Measurements from ENCODE around the gene ELF2.
"Not testable (repeated sequence)": the region's sequence is repeated elsewhere in the genome, so short reads cannot be mapped to it uniquely, and the experiment has no call there.

The ELF2 gene

GRCh38 chr4:139085141-139085540 lies 91.9 kb downstream of the ELF2 start:
- no peak for DNase-seq
- in situ Hi-C loops (cut with MboI; ENCODE audit: low pct_unique_long_range_greater_than_20kb, low sequenced_read_pairs), result no loop called here

GRCh38 chr4:139084804-139085093 lies 92.3 kb downstream of the ELF2 start:
- no peak for DNase-seq
- in situ Hi-C loops (cut with MboI; ENCODE audit: low pct_unique_long_range_greater_than_20kb, low sequenced_read_pairs), result no loop called here

GRCh38 chr4:139083956-139084803 lies 92.8 kb downstream of the ELF2 start:
- DNase-seq, result peak; percentile 89
- in situ Hi-C loops (cut with MboI; ENCODE audit: low pct_unique_long_range_greater_than_20kb, low sequenced_read_pairs), result no loop called here

GRCh38 chr4:139083607-139083955 lies 93.4 kb downstream of the ELF2 start:
- peak; percentile 73 for DNase-seq
- in situ Hi-C loops (cut with MboI; ENCODE audit: low pct_unique_long_range_greater_than_20kb, low sequenced_read_pairs), result no loop called here

GRCh38 chr4:139082750-139083606 lies 94.0 kb downstream of the ELF2 start:
- DNase-seq, result peak; percentile 100
- in situ Hi-C loops (cut with MboI; ENCODE audit: low pct_unique_long_range_greater_than_20kb, low sequenced_read_pairs), result no loop called here

- in situ Hi-C loops (cut with MboI; ENCODE audit: low pct_unique_long_range_greater_than_20kb, low sequenced_read_pairs), result no loop called here
- no peak for DNase-seq
Observed at GRCh38 chr4:139078926-139079325, 98.1 kb downstream of the ELF2 start.

- DNase-seq, result no peak
- in situ Hi-C loops (cut with MboI; ENCODE audit: low pct_unique_long_range_greater_than_20kb, low sequenced_read_pairs), result no loop called here
Observed at GRCh38 chr4:139077567-139078355, 99.3 kb downstream of the ELF2 start.

GRCh38 chr4:139076016-139076744 lies 100.8 kb downstream of the ELF2 start:
- in situ Hi-C loops (cut with MboI; ENCODE audit: low pct_unique_long_range_greater_than_20kb, low sequenced_read_pairs), result no loop called here
- no peak for DNase-seq

- in situ Hi-C loops (cut with MboI; ENCODE audit: low pct_unique_long_range_greater_than_20kb, low sequenced_read_pairs), result no loop called here
Observed at GRCh38 chr4:139060591-139060990, 116.4 kb downstream of the ELF2 start.

GRCh38 chr4:139059026-139059425 lies 118.0 kb downstream of the ELF2 start:
- in situ Hi-C loops (cut with MboI; ENCODE audit: low pct_unique_long_range_greater_than_20kb, low sequenced_read_pairs), result not testable (repeated sequence)

More at GRCh38 chr4:139060591-139060990, 116.4 kb downstream of the ELF2 start:
- DNase-seq, result no peak

GRCh38 chr4:139054791-139055505 lies 122.1 kb downstream of the ELF2 start:
- in situ Hi-C loops (cut with MboI; ENCODE audit: low pct_unique_long_range_greater_than_20kb, low sequenced_read_pairs), result no loop called here
- DNase-seq, result no peak

More at GRCh38 chr4:139059026-139059425, 118.0 kb downstream of the ELF2 start:
- not testable (repeated sequence) for DNase-seq

GRCh38 chr4:139053909-139054308 lies 123.1 kb downstream of the ELF2 start:
- DNase-seq, result no peak
- in situ Hi-C loops (cut with MboI; ENCODE audit: low pct_unique_long_range_greater_than_20kb, low sequenced_read_pairs), result no loop called here

GRCh38 chr4:139050446-139050845 lies 126.6 kb downstream of the ELF2 start:
- in situ Hi-C loops (cut with MboI; ENCODE audit: low pct_unique_long_range_greater_than_20kb, low sequenced_read_pairs), result no loop called here
- DNase-seq, result no peak

- DNase-seq, result no peak
- in situ Hi-C loops (cut with MboI; ENCODE audit: low pct_unique_long_range_greater_than_20kb, low sequenced_read_pairs), result no loop called here
Observed at GRCh38 chr4:139048026-139048425, 129.0 kb downstream of the ELF2 start.

GRCh38 chr4:139044291-139044690 lies 132.7 kb downstream of the ELF2 start:
- no peak for DNase-seq
- in situ Hi-C loops (cut with MboI; ENCODE audit: low pct_unique_long_range_greater_than_20kb, low sequenced_read_pairs), result no loop called here

- DNase-seq, result no peak
- in situ Hi-C loops (cut with MboI; ENCODE audit: low pct_unique_long_range_greater_than_20kb, low sequenced_read_pairs), result no loop called here
Observed at GRCh38 chr4:139042981-139043460, 134.0 kb downstream of the ELF2 start.

- no peak for DNase-seq
- in situ Hi-C loops (cut with MboI; ENCODE audit: low pct_unique_long_range_greater_than_20kb, low sequenced_read_pairs), result no loop called here
Observed at GRCh38 chr4:139038874-139039443, 138.1 kb downstream of the ELF2 start.

GRCh38 chr4:139036885-139037284 lies 140.1 kb downstream of the ELF2 start:
- in situ Hi-C loops (cut with MboI; ENCODE audit: low pct_unique_long_range_greater_than_20kb, low sequenced_read_pairs), result no loop called here
- no peak for DNase-seq
